CD4-positive, alpha-beta T cell treated with Interleukin-2 at 100 ng/mL for 4 hours (primary cell): Measurements from ENCODE around the gene CCR8.
A peak's percentile ranks its signal among the peaks of the same experiment; 100 is the strongest.
"Not testable (repeated sequence)": the region's sequence is repeated elsewhere in the genome, so short reads cannot be mapped to it uniquely, and the experiment has no call there.

Experiments
- DNase-seq: peaks from one replicate; pipeline ENCODE4 v3.0.0-alpha.2; 2020; ENCODE audit warnings: low spot score

The CCR8 gene

DNA sequence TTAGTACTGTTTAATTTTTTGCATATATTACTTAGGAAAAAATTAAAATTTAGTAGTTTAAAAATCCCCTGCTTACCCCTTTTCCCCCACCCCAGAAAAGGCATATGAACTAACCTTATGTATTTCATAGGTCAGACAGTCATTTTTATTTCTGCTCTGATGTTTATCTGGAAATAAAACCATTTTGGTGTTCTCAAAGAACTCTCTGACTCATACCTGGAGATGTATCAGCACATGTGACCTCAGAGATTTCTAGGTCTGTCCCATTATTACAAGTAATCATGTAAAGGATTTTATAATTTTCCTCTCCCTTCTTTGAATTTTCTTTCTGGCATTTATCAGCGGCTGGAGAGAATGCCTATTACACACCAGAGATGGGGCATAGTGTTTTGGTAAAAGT is 14.1 kb upstream of the CCR8 start:
- no peak for DNase-seq

GRCh38 chr3:39317571-39318169 is 11.8 kb upstream of the CCR8 start:
- DNase-seq, result no peak

DNA sequence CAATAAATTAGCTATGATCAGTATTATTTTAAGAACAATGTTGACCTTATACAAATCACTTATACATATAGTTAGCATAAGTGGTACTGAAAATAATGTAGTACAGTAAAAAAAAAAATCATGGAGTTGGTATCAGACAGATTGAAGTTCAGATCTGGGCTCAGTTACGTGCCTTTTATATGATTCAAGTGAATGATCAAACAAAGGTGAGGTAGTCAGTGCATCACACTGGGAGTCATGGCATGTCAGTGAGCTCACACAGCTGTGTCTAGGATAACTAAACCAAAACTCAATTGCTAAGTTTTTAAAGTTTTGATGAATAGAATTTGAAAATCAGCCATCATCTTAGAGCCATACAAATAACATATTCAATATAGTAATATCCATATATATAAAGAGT is 11.2 kb upstream of the CCR8 start:
- DNase-seq, result no peak

- DNase-seq, result no peak
These were observed 10.3 kb upstream of the CCR8 start for GRCh38 chr3:39319249-39319648.

- DNase-seq, result not testable (repeated sequence)
These were observed 7.9 kb upstream of the CCR8 start for GRCh38 chr3:39321574-39321983.

GRCh38 chr3:39322209-39322715 is 7.2 kb upstream of the CCR8 start:
- not testable (repeated sequence) for DNase-seq

- no peak for DNase-seq
These were observed 6.6 kb upstream of the CCR8 start for GRCh38 chr3:39322936-39323335.

DNA sequence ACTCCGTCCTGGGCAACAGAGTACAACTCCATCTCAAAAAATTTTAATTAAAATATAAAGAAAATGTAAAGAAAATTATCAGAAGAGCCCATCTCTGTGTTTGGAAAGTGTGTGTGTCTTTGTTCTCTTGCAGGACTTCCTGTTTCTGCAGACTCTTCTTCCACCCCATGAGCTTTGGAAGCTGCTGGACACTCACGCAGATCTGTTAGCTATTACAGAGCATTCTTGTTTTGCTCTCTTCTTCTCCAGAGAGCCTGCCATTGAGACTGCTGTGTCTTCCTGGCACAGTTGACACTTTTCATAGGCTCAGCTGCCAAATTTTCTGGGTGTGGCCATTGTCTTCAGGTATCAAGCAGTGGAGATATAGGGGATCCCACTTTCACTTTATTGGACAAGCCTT is 6.0 kb upstream of the CCR8 start:
- DNase-seq, result no peak

DNA sequence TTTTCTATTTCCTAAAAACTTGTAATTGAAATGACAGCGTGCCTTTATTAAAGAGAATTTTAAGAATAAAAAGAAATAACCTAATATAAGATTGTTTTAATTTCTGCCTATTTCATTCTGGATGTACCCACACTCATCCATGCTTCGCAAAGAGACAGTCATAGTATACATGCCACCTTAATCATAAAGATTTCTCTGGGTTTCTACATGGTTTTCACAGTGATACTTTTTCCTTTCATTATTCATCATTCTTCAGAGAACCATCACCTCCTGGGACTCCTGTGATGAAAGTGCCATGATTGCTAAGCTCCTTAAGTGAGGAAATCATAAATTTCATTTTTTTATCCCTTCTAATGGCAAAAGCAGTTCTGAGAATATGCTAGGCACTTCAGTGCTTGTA is 4.3 kb upstream of the CCR8 start:
- DNase-seq, result no peak

DNA sequence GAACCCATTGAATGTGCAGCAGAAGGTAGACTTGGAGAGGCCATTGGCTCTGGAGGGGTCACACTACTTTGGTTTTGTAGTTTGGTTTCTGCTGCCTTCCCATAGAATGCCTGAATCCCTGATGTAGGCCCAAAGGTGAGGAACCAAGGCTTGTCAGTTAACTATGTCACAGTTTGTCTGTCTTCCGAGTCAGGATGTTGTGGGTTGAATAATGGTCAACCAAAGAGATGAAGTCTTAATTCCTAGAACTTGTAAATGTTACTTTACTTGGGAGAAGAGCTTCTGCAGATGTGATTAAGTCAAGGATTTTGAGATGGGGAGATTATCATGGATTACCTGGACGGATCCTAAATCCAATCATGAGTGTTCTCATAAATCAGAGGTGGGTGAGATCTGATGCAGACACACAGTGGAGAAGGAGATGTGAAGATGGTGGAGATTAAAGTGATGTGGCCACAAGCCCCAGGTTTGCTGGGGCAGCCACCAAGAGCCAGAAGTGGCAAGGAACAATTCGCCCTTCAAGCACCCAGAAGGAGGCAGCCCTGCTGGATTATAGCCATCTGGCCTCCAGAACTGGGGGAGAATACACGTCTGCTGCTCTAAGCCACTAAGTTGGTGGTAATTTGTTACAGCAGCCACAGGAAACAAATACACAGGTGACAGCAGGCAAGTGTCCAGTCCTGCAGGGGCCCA is 2.3 kb upstream of the CCR8 start:
- no peak for DNase-seq

DNA sequence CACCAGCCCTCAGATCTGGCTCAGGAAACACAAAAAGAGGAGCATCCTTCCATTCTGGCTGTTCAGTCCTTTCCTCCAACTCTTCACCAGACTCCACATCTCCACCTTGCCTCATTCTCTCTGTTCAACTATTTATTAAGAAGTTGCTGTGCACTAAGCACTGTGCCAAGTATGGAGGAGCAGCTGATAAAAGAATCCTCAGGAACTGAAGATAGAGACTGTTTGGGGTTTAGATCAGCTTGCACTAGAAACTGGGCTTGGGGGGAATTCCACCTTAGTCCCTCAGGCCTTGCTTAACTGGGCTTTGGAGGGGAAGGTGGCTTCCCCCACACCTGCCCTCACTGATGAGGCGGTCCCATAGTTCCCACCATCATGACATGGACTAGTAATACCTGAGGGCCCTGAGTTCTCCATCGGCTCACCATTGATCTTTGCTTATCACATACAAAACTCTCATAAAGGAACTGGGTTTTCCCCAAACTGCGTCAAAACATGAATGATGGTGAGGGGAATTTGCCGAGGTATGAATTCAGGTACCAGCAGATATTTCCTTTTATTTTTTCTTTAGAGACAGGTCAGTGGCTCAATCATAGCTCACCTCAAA is 1.7 kb upstream of the CCR8 start:
- peak; percentile 13 for DNase-seq

GRCh38 chr3:39330824-39331223 is 1.3 kb downstream of the CCR8 start:
- DNase-seq, result no peak

GRCh38 chr3:39332525-39332924 is 3.0 kb downstream of the CCR8 start:
- no peak for DNase-seq

DNA sequence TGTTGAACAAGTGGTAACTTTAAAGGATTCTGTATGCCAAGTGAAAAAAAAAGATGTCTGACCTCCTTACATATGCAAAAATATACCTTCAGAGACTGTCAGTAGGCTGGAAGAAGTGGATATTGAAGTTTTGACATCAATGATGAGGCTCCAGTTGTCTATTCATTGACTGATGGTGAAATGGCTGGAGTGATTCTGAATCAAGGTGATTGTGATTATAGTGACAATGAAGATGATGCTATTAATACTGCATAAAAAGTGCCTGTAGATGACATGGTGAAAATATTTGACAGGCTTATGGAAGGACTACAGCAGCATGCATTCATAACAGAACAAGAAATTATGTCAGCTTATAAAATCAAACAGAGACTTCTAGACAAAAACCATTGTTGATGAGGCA is 4.1 kb downstream of the CCR8 start:
- DNase-seq, result no peak

- DNase-seq, result no peak
These were observed 4.7 kb downstream of the CCR8 start for GRCh38 chr3:39334205-39334604.

DNA sequence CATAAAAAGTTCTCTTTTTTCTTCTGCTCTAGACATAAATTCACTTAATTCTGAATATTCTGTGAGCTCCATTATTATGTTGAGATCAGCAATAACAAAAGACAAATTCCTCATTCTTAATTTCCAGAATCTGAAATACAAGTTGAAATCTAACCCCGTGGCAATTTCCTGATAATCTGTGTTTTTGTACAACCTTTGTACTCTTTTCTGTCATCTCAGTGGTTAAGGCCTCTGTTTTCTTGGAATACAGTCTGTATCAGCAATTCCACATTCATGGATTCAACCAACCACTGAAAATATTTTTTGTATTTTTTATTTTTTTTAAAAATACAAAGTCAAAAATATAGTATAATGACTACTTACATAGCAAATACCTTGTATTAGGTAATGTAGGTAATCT is 8.7 kb downstream of the CCR8 start:
- no peak for DNase-seq

GRCh38 chr3:39339086-39339485 is 9.6 kb downstream of the CCR8 start:
- DNase-seq, result no peak

GRCh38 chr3:39343076-39343717 is 13.7 kb downstream of the CCR8 start:
- DNase-seq, result no peak

DNA sequence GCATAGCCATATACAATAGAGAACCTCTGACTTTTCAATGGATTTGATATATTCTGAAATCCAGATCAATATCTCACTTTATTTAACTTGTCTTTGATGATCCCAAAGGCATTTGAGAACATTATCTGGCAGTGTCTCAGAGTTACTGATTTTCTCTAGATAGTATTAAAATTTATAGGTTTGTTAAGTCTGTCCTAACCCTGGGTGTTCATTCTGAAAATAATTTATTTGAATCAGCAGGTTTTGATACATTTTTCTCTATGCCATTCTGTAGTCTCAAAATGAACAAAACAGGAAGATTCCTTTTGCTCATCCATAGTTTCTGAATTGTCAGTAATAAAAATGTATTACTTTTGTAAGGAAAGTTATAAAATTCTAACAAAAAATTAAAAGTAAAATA is 14.3 kb downstream of the CCR8 start:
- DNase-seq, result no peak

- no peak for DNase-seq
These were observed 15.3 kb downstream of the CCR8 start for GRCh38 chr3:39344746-39345344.

- DNase-seq, result no peak
These were observed 17.5 kb downstream of the CCR8 start for GRCh38 chr3:39346785-39347585.

GRCh38 chr3:39347586-39347876 is 18.0 kb downstream of the CCR8 start:
- no peak for DNase-seq
